Activated T-helper 2 cell treated with anti-CD3 and anti-CD28 coated beads, Interferon-gamma antibody, Interleukin-2, Interleukin-4, amounts not matched to agents 10 μg/mL and 5 μg/mL and 100 μg/mL, durations not matched to agents 14 hours and 24 hours and 36 hours (primary cell): ENCODE data around the gene PSMB5. TPM values are rescaled to one million over a fixed set of nuclear protein-coding genes. Genes with fewer than 3 reads are reported as not detected.

ENCODE experiments used
- DNase-seq: peaks from one replicate; pipeline ENCODE4 v3.0.0; 2021; ENCODE audit warnings: low spot score
- H3K27ac Mint-ChIP-seq: one replicate; pipeline ENCODE4 v1.8.0; 2021; ENCODE audit warnings: mixed read lengths
- H3K27me3 Mint-ChIP-seq: one replicate; pipeline ENCODE4 v1.8.0; 2021; ENCODE audit warnings: low read depth, mixed read lengths
- H3K36me3 Mint-ChIP-seq: one replicate; pipeline ENCODE4 v1.8.0; 2021; ENCODE audit warnings: low read depth, mixed read lengths
- H3K4me1 Mint-ChIP-seq: one replicate; pipeline ENCODE4 v1.8.0; 2021; ENCODE audit warnings: low read depth, mixed read lengths
- H3K4me3 Mint-ChIP-seq: one replicate; pipeline ENCODE4 v1.8.0; 2021; ENCODE audit warnings: low read depth, mild to moderate bottlenecking, moderate library complexity, mixed read lengths
- H3K9me3 Mint-ChIP-seq: one replicate; pipeline ENCODE4 v1.8.0; 2021; ENCODE audit warnings: mixed read lengths
- intact Hi-C: fragments of 100-400 bp; cut with micrococcal nuclease; formaldehyde crosslinking; loops from one replicate; pipeline ENCODE4 v1.15.1; 2023
- total RNA-seq: library from RNA; stranded (reverse); gene quantifications from 2 replicates; pipeline ENCODE4 v1.2.3, GENCODE V29; 2022

The PSMB5 gene
- total RNA-seq = 124 and 134 TPM in 2 replicates

DNA sequence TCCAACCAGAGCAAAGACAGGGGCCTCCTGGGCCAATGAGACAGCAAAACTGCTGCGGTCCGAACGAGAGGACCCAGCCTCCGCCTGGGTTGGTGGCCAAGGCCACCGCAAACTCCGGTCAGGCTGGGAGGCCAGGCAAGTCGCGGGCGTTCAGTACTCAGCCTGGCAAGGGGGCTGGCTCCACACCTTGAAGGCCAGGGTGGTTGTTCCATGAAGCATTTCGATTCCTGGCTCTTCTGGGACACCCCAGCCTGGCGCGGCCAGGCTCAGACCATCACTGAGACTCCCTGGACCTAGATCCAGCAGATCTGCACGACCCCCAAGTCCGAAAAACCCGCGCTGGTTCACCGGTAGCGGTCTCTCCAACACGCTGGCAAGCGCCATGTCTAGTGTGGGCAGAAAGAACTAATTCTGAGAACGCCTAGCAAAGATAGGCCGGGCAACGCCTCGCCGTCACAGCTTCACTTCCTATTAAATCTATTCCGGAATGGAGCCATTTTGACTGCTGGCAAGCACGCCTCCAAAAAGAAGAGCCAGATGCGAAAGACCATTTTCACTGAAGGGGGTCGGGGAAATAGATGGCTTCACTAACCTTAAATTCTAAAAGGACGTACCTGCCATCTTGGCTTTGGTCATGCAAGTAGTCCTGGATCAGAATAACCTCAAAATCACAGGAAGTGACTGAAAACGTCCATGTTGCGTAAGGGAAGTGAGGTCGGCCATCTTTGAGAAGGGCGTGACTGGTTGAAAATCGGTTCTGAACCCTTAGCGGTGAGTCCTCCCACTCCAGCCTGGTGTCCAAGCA lies at the start of gene PSMB5:
Gene PSMB5 (minus strand): TSS at position 403 of the 805 bp plus-strand sequence. CDS start 19 bp downstream, at position 384.
- peaks cover 37% of the 10 kb centered on the region for H3K36me3 Mint-ChIP-seq
- H3K27ac Mint-ChIP-seq = peak within 1 kb of the TSS; percentile 88
- DNase-seq = peak; percentile 86
- intact Hi-C loops = loop anchor here (1.0 to 2.0 kb wide), 3 partner anchors 22 to 60 kb away; partner anchors contain the start of genes ACIN1, C14orf119 and CDH24
- H3K27me3 Mint-ChIP-seq = peaks cover 2% of the 10 kb centered on the region
- H3K4me1 Mint-ChIP-seq = peaks cover 22% of the 10 kb centered on the region
- H3K9me3 Mint-ChIP-seq = no peaks in the 10 kb centered on the region
- H3K4me3 Mint-ChIP-seq = peak within 1 kb of the TSS; percentile 92

GRCh38 chr14:23080474-23080873 lies 45.8 kb upstream of the PSMB5 start:
- no peaks in the 10 kb centered on the region for H3K27me3 Mint-ChIP-seq
- H3K9me3 Mint-ChIP-seq = no peaks in the 10 kb centered on the region
- DNase-seq = no peak
- no peak overlapping the region for H3K4me3 Mint-ChIP-seq
- peak overlapping the region; percentile 20 for H3K27ac Mint-ChIP-seq
- intact Hi-C loops = no loop called here
- peaks cover 9% of the 10 kb centered on the region for H3K4me1 Mint-ChIP-seq
- peaks cover 71% of the 10 kb centered on the region for H3K36me3 Mint-ChIP-seq

GRCh38 chr14:23079716-23080115 lies 45.0 kb upstream of the PSMB5 start:
- intact Hi-C loops = no loop called here
- H3K9me3 Mint-ChIP-seq = no peaks in the 10 kb centered on the region
- H3K4me3 Mint-ChIP-seq = no peak overlapping the region
- DNase-seq = no peak
- peaks cover 70% of the 10 kb centered on the region for H3K36me3 Mint-ChIP-seq
- no peaks in the 10 kb centered on the region for H3K27me3 Mint-ChIP-seq
- H3K4me1 Mint-ChIP-seq = peaks cover 5% of the 10 kb centered on the region
- no peak overlapping the region for H3K27ac Mint-ChIP-seq

DNA sequence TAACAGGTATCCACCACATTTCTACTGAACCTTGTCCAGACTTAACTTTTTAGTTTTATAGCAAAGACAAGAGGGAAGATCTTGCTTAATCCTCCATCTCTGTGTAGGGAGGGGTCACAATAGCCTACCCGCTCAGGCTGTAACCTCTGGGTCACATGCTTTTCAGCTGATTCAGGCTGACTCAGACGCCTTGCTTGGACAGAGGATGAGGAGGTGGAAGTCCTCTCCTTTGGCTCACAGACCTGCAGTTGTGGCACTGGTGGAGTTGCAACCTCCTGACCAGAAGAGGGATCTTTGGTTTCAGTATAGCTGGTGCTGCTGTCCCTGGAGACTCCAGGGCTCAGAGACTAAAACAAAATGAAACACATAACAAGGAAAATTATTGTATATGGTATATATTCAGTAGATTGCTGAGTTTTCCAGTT lies 44.0 kb upstream of the PSMB5 start:
- intact Hi-C loops = no loop called here
- Mint-ChIP-seq H3K27me3 (no peaks in the 10 kb centered on the region), H3K9me3 (no peaks in the 10 kb centered on the region), H3K36me3 (peaks cover 72% of the 10 kb centered on the region), H3K27ac (no peak overlapping the region), H3K4me3 (no peak overlapping the region), H3K4me1 (peaks cover 3% of the 10 kb centered on the region)
- DNase-seq = no peak

DNA sequence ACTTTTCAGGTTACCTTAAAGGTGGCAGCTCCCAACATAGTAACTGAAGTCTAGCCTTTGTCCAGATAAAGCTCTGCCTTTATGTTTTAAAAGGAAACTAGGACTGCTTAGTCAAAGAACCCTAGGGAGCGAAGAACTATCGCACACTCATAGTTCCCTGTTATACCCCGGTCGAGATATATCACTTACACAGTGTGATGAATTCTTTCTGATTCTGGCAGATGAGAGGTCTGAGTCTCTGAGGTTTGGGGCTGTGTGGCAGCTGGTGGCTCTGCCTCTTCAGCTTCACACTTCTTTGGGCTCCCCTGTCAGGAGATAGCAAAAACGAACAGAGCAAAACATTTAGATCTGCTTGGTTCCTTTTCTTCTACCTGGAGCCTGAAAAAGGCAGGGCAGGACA lies 43.3 kb upstream of the PSMB5 start:
- Mint-ChIP-seq H3K27me3 (no peaks in the 10 kb centered on the region), H3K4me3 (no peak overlapping the region), H3K27ac (no peak overlapping the region), H3K4me1 (peaks cover 3% of the 10 kb centered on the region), H3K36me3 (peaks cover 74% of the 10 kb centered on the region), H3K9me3 (no peaks in the 10 kb centered on the region)
- intact Hi-C loops = no loop called here
- DNase-seq = no peak

DNA sequence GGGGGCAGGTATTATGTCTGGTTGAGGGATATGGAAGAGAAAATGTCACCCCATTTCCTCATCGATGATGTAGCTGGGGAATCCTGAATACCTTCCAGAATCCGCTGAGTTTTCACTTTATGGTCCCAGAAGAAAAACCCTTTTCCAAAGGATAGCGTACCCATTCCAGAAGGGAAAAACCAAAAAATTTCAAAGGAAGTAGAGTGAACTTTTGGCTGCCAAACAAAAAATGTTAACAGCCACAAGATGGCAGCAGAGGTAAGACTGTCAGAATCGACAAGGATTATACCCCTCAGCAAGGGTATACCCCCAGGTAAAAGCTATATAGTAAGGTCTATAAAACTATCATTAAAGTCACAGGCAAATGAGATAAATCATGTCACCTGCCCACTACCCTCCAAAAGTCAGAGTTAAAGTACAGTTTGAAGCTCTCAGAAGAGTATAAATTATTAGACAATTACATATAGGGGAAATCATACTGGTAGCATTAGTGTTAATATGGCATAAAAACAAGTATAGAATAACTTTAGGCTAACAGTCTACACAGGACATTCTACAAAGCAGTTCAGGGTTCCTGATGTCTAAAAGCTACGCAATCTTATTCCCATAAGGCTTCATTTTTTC lies 42.2 kb upstream of the PSMB5 start:
- intact Hi-C loops = no loop called here
- H3K36me3 Mint-ChIP-seq = peaks cover 83% of the 10 kb centered on the region
- no peak overlapping the region for H3K27ac Mint-ChIP-seq

DNA sequence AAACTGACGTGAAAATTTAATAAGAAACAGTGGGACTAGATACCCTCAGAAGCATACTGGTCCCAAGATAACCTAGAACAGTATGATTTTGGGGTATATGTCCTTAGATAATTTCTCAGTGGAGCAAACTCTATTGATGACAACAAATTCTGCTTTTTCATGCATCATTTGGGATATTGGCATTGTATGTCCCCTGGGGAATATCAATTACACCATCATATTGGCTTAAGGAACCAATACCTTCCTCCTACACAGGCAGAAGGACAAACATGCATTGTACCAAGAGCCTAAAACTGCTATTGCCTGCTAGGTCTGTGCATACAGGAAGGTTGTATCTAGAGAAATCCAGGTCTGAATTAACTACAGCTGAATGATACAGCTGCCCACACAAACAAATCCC lies 40.2 kb upstream of the PSMB5 start:
- H3K4me3 Mint-ChIP-seq = no peak overlapping the region
- no peaks in the 10 kb centered on the region for H3K27me3 Mint-ChIP-seq
- H3K27ac Mint-ChIP-seq = no peak overlapping the region
- no peaks in the 10 kb centered on the region for H3K9me3 Mint-ChIP-seq
- intact Hi-C loops = no loop called here
- H3K36me3 Mint-ChIP-seq = peaks cover 79% of the 10 kb centered on the region
- H3K4me1 Mint-ChIP-seq = peaks cover 19% of the 10 kb centered on the region
- no peak for DNase-seq

More for the DNA sequence above, 42.2 kb upstream of the PSMB5 start:
- Mint-ChIP-seq H3K27me3 (no peaks in the 10 kb centered on the region), H3K9me3 (no peaks in the 10 kb centered on the region), H3K4me3 (no peak overlapping the region), H3K4me1 (peaks cover 8% of the 10 kb centered on the region)
- DNase-seq = no peak

GRCh38 chr14:23071921-23072539 lies 37.3 kb upstream of the PSMB5 start:
- intact Hi-C loops = no loop called here
- peak overlapping the region; percentile 88 for H3K27ac Mint-ChIP-seq
- peak overlapping the region; percentile 90 for H3K4me3 Mint-ChIP-seq
- peaks cover 26% of the 10 kb centered on the region for H3K4me1 Mint-ChIP-seq
- DNase-seq = no peak
- H3K27me3 Mint-ChIP-seq = no peaks in the 10 kb centered on the region
- peaks cover 75% of the 10 kb centered on the region for H3K36me3 Mint-ChIP-seq
- no peaks in the 10 kb centered on the region for H3K9me3 Mint-ChIP-seq

DNA sequence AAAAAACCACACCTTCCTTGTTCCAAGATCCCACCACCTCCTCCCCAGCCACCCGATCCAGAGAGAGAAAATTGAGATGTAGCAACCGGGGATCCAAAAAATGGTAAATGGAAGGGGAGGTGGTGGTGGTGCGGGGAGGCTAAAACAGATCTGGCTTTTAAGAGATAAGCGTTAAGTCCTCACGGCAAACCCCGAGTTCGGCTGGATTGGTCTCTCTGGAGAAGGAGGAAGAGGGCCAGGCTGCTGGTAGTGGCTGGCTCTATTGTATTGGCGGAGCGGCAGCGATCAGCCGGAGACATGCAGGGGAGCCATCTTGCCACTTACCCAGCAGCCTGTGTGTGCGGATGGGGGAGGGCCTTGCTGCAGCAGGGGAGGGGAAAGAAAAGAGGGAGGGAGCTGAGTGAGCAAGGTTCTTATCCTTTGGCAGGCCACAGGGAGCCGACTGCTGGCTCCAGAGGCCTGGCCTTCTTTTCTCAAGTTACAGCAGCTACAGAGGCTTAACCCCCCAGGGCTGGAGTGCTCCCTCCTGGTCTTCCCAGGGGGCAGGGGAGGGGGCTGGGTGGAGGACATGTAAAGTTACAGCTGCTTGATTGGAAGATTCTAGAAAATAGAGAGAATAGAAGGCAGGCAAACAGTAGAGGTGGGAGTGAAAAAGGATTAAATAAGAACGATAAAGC lies 36.7 kb upstream of the PSMB5 start:
- Mint-ChIP-seq H3K27me3 (no peaks in the 10 kb centered on the region), H3K36me3 (peaks cover 77% of the 10 kb centered on the region), H3K9me3 (no peaks in the 10 kb centered on the region), H3K4me3 (peak overlapping the region; percentile 90), H3K27ac (peak overlapping the region; percentile 88), H3K4me1 (peaks cover 26% of the 10 kb centered on the region)
- DNase-seq = peak; percentile 76
- intact Hi-C loops = no loop called here

- Mint-ChIP-seq H3K4me1 (peaks cover 26% of the 10 kb centered on the region), H3K27me3 (no peaks in the 10 kb centered on the region), H3K27ac (peak overlapping the region; percentile 88), H3K9me3 (no peaks in the 10 kb centered on the region), H3K36me3 (peaks cover 77% of the 10 kb centered on the region), H3K4me3 (peak overlapping the region; percentile 90)
- DNase-seq = no peak
- intact Hi-C loops = no loop called here
Observed at GRCh38 chr14:23070262-23071129, 35.8 kb upstream of the PSMB5 start.

DNA sequence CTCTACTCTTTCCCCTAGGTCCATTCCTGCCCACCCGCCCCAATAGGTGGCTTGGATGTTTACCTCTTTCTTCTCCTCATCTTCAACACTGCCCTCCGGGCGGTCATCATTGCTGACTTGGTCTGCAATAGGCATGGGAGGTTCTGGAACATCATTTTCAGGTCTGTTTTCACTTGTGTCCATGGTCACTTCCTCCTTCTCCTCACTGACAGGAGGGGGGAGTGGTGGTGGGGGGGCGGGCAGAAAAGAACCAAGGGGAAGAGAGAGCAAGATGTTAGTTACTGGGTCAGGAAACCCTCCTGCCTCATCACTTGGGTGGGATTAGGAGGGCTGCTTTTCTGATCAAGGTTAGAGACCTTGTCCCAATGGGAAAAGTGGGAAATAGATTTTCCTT lies 34.7 kb upstream of the PSMB5 start:
- no peaks in the 10 kb centered on the region for H3K9me3 Mint-ChIP-seq
- H3K36me3 Mint-ChIP-seq = peaks cover 79% of the 10 kb centered on the region
- DNase-seq = no peak
- peak overlapping the region; percentile 60 for H3K4me3 Mint-ChIP-seq
- H3K27me3 Mint-ChIP-seq = no peaks in the 10 kb centered on the region
- no peak overlapping the region for H3K27ac Mint-ChIP-seq
- intact Hi-C loops = loop anchor here (1.0 kb wide), 1 partner anchor 25 kb away; no protein-coding TSS in a partner anchor
- H3K4me1 Mint-ChIP-seq = peaks cover 26% of the 10 kb centered on the region
